GM12865 (cell line): ENCODE measurements around the gene TMEM267.
"Not testable (repeated sequence)": the region's sequence is repeated elsewhere in the genome, so short reads cannot be mapped to it uniquely, and the experiment has no call there.

Experiments used
- DNase-seq: peaks from one replicate; pipeline ENCODE4 v3.0.0; 2010; ENCODE audit warnings: low read depth
- H3K4me3 ChIP-seq: 2 replicates; pipeline ENCODE4 v1.5.1; 2011; ENCODE audit warnings: mild to moderate bottlenecking, low read depth, low read length, control low read depth
- TF ChIP-seq, protein P1 (sequence below): IDR thresholded peaks from 2 replicates; pipeline ENCODE4 v1.5.1; 2011; ENCODE audit warnings: low read length, control low read depth, low read depth, inconsistent platforms; ENCODE audit not compliant: insufficient read depth; ENCODE audit errors: missing control alignments

Gene TMEM267

GRCh38 chr5:43514471-43514815, 30.8 kb upstream of the TMEM267 start:
- no peak for DNase-seq
- TF ChIP-seq, protein P1, sequence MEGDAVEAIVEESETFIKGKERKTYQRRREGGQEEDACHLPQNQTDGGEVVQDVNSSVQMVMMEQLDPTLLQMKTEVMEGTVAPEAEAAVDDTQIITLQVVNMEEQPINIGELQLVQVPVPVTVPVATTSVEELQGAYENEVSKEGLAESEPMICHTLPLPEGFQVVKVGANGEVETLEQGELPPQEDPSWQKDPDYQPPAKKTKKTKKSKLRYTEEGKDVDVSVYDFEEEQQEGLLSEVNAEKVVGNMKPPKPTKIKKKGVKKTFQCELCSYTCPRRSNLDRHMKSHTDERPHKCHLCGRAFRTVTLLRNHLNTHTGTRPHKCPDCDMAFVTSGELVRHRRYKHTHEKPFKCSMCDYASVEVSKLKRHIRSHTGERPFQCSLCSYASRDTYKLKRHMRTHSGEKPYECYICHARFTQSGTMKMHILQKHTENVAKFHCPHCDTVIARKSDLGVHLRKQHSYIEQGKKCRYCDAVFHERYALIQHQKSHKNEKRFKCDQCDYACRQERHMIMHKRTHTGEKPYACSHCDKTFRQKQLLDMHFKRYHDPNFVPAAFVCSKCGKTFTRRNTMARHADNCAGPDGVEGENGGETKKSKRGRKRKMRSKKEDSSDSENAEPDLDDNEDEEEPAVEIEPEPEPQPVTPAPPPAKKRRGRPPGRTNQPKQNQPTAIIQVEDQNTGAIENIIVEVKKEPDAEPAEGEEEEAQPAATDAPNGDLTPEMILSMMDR, result no peak

DNA sequence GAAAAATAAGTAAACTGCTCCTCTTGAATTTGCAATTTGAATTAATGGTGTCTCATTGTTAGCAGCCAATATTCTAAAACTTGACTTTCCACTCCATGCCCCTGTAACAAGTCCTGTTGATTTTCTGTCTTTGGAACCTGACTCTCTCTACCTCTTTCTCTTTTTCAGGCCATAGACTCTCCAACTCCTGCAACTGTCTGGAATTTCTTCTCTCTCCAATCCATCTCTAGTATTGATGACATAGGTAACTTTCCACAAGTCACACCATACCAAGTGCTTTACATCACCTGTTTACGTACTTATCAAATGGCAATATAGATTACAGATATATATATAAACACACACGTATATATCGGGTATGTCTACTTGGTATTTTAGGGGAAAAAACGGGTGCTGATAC, 30.4 kb upstream of the TMEM267 start:
- TF ChIP-seq, protein P1, result no peak
- DNase-seq, result peak; percentile 3
- peak overlapping the region; percentile 94 for H3K4me3 ChIP-seq

More at GRCh38 chr5:43514471-43514815, 30.8 kb upstream of the TMEM267 start:
- H3K4me3 ChIP-seq, result peak overlapping the region; percentile 94

- DNase-seq, H3K4me3 ChIP-seq: not testable (repeated sequence)
Measured at GRCh38 chr5:43511062-43511461, 27.4 kb upstream of the TMEM267 start.

DNA sequence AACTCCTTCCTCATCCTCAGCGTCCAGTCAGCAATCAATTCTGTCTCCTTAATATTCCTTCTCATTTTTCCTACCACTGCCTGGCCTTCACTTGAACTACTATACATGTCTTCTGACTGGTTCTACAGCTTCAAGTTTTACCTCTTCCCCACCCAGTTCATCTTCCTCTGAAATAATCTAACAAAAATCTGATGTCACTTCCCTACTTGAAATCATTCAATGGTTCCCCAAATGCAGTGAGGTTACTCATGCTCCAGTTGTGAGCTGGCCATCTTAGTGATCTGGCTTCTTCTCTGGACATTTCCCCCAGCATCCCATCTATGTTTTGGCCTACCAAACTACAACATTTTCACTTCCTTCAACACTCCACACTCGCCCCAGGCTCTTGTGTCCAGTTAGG, 14.9 kb upstream of the TMEM267 start:
- no peak for DNase-seq
- no peak overlapping the region for H3K4me3 ChIP-seq
- TF ChIP-seq, protein P1, result no peak

- DNase-seq, result no peak
- TF ChIP-seq, protein P1, result no peak
- H3K4me3 ChIP-seq, result no peak overlapping the region
Measured at GRCh38 chr5:43497311-43498104, 13.8 kb upstream of the TMEM267 start.

- TF ChIP-seq, protein P1, result no peak
- no peak overlapping the region for H3K4me3 ChIP-seq
- DNase-seq, result no peak
Measured at GRCh38 chr5:43491326-43491725, 7.7 kb upstream of the TMEM267 start.

DNA sequence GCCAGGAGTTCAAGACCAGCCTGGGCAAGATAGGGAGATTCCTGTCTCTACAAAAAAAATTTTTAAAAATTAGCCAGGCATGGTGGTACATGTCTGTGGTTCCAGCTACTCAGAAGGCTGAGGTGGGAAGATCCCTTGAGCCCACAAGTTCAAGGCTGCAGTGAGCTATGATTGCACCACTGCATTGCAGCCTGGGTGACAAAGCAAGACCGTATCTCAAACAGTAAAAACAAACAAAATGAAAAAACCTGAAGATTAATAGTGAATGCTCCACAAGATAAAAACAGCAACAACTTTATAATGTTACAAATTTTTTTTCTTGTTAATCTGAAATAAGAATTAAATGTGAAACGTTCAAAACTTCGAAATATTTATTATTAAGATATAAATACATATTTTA, 2.7 kb upstream of the TMEM267 start:
- no peak overlapping the region for H3K4me3 ChIP-seq
- no peak for DNase-seq
- TF ChIP-seq, protein P1, result no peak

- TF ChIP-seq, protein P1, result no peak
- DNase-seq, result no peak
- no peak overlapping the region for H3K4me3 ChIP-seq
Measured at GRCh38 chr5:43485406-43485805, 1.7 kb upstream of the TMEM267 start.
